Vagina (tissue), 2 donors: Measurements from ENCODE around the gene SCO2.

Source experiments
- CTCF ChIP-seq, 3 experiments: fragments of 450-650 bp in 2 of 3; fragments of 200-600 bp in 1 of 3; sonication (generic) in 1 of 3; IDR thresholded peaks; one replicate each; pipeline ENCODE4 v1.5.1; 2017 to 2019; ENCODE audit warnings: antibody characterized with exemption in 3 of 3, mild to moderate bottlenecking in 2 of 3, moderate library complexity in 2 of 3
- POLR2AphosphoS5 ChIP-seq, 2 donors: sonication (generic); formaldehyde crosslinking; IDR thresholded peaks; one replicate each; pipeline ENCODE4 v1.9.0; 2017; ENCODE audit warnings: antibody characterized with exemption in 2 of 2, mild to moderate bottlenecking in 2 of 2, low read depth in 1 of 2; ENCODE audit not compliant: insufficient read depth in 1 of 2

GRCh38 chr22:50507991-50508884 lies 17.2 kb downstream of the SCO2 start, which contains the start of gene NCAPH2:
- TF ChIP-seq CTCF (IDR thresholded peaks at IDR 0.05) (no peak), POLR2AphosphoS5 (IDR thresholded peaks at IDR 0.05; ENCODE audit: insufficient read depth in 1 of 2, low read depth in 1 of 2) (peak; percentile 90 to 95)
